ENCODE results near the gene EPS8L1. TPM values are rescaled to one million over a fixed set of nuclear protein-coding genes. Genes with fewer than 3 reads are reported as not detected.
A peak's percentile ranks its signal among the peaks of the same experiment; 100 is the strongest.
"Not testable (repeated sequence)": the region's sequence is repeated elsewhere in the genome, so short reads cannot be mapped to it uniquely, and the experiment has no call there.

Gene EPS8L1
- 1.9 TPM for total RNA-seq
- long read RNA-seq, partial matches to known transcripts, result 0 of 1 reads
- long read RNA-seq, other reads (novel, unspliced or antisense), result 1 of 1 reads

GRCh38 chr19:55075371-55075998, at the start of gene EPS8L1:
Gene EPS8L1, plus strand, starts transcription at chr19:55075869. Its CDS starts 576 bp downstream, at chr19:55076445.
- intact Hi-C loops (cut with DNase I), result no loop called here
- DNase-seq (ENCODE audit: low spot score), result no peak

GRCh38 chr19:55027140-55027471, 48.6 kb upstream of the EPS8L1 start:
- DNase-seq (ENCODE audit: low spot score); intact Hi-C loops (cut with DNase I): not testable (repeated sequence)

GRCh38 chr19:55027472-55028337, 48.0 kb upstream of the EPS8L1 start:
- intact Hi-C loops (cut with DNase I), result no loop called here
- peak; percentile 47 for DNase-seq (ENCODE audit: low spot score)

DNA sequence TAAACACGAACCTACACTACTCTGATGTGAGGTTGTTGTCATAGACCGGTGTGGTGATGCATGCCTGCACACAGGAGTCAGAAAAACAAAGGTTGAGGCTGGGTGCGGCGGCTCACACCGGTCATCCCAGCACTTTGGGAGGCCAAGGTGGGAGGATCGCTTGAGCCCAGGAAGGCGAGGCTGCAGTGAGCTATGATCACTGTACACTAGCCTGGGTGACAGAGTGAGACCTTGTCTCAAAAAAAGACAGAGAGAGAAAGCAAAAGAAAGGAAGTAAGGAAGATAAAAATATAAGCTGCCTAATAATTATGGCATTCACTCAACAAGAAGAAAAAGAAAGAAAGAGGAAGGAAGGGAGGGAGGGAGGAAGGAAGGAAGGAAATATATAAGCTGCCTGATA, 46.9 kb upstream of the EPS8L1 start:
- no peak for DNase-seq (ENCODE audit: low spot score)
- intact Hi-C loops (cut with DNase I), result no loop called here

- peak; percentile 27 for DNase-seq (ENCODE audit: low spot score)
These were observed 44.5 kb upstream of the EPS8L1 start for GRCh38 chr19:55031178-55031577.

GRCh38 chr19:55032170-55032800, 43.4 kb upstream of the EPS8L1 start:
- intact Hi-C loops (cut with DNase I), result no loop called here
- DNase-seq (ENCODE audit: low spot score), result peak; percentile 47

More at GRCh38 chr19:55031178-55031577, 44.5 kb upstream of the EPS8L1 start:
- intact Hi-C loops (cut with DNase I), result no loop called here

DNA sequence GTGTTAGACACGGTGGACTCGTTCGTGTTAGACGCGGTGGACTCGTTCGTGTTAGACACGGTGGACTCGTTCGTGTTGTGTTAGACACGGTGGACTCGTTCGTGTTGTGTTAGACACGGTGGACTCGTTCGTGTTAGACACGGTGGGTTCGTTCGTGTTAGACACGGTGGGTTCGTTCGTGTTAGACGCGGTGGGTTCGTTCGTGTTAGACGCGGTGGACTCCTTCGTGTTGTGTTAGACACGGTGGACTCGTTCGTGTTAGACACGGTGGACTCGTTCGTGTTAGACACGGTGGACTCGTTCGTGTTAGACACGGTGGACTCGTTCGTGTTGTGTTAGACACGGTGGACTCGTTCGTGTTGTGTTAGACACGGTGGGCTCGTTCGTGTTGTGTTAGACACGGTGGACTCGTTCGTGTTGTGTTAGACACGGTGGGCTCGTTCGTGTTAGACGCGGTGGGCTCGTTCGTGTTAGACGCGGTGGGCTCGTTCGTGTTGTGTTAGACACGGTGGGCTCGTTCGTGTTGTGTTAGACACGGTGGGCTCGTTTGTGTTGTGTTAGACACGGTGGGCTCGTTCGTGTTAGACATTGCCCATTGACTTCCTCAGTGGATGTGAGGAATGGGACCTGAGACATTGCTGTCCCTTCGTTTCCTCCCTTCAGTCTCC, 42.6 kb upstream of the EPS8L1 start:
- intact Hi-C loops (cut with DNase I); DNase-seq (ENCODE audit: low spot score): not testable (repeated sequence)

DNA sequence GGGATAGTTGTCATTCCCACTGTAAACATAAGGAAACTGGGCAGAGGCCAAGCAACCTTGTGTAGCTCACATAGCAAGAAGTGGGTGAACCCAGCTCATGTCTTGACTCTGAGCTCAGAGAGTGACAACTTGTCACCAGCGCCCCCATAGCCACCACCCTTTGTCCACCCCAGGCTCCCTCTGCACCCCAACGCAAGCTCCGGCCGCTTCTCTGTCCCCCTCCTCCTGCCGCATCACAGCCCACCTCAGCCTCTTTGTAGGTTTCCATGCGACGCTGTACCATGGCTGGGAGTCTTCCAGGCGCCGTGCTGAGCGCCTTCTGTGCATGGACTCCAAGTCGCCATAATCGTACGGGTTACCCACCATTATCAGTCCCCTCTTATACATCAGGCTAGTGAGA, 40.9 kb upstream of the EPS8L1 start:
- intact Hi-C loops (cut with DNase I), result no loop called here
- no peak for DNase-seq (ENCODE audit: low spot score)

- intact Hi-C loops (cut with DNase I), result no loop called here
- DNase-seq (ENCODE audit: low spot score), result no peak
These were observed 39.6 kb upstream of the EPS8L1 start for GRCh38 chr19:55036058-55036457.

DNA sequence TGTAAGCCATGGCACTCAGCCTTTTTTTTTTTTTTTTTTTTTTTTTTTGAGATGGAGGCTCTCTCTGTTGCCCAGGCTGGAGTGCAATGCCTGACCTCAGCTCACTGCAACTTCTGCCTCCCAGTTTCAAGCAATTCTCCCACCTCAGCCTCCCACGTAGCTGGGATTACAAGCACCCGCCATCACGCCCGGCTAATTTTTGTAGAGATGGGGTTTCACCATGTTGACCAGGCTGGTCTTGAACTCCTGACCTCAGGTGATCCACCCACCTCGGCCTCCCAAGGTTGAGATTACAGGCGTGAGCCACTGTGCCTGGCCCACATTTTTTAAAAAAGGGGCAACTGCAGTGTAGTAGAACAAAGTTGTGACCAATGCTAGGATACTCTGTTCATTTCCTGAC, 38.1 kb upstream of the EPS8L1 start:
- DNase-seq (ENCODE audit: low spot score); intact Hi-C loops (cut with DNase I): not testable (repeated sequence)

DNA sequence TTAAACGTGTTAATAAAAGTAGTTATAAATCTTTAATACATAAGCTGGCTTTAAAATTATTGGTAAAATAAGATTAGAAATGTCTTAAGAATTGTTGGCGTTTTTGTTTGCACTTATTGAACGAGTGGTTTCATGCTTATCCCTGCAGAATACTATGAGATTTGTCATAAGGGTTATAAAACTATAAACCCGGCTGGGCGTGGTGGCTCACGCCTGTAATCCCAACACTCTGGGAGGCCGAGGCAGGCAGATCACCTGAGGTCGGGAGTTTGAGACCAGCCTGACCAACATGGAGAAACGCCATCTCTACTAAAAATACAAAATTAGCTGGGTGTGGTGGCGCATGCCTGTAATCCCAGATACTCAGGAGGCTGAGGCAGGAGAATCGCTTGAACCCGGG, 35.0 kb upstream of the EPS8L1 start:
- intact Hi-C loops (cut with DNase I); DNase-seq (ENCODE audit: low spot score): not testable (repeated sequence)

- intact Hi-C loops (cut with DNase I), result no loop called here
- no peak for DNase-seq (ENCODE audit: low spot score)
These were observed 34.4 kb upstream of the EPS8L1 start for GRCh38 chr19:55041244-55041626.

DNA sequence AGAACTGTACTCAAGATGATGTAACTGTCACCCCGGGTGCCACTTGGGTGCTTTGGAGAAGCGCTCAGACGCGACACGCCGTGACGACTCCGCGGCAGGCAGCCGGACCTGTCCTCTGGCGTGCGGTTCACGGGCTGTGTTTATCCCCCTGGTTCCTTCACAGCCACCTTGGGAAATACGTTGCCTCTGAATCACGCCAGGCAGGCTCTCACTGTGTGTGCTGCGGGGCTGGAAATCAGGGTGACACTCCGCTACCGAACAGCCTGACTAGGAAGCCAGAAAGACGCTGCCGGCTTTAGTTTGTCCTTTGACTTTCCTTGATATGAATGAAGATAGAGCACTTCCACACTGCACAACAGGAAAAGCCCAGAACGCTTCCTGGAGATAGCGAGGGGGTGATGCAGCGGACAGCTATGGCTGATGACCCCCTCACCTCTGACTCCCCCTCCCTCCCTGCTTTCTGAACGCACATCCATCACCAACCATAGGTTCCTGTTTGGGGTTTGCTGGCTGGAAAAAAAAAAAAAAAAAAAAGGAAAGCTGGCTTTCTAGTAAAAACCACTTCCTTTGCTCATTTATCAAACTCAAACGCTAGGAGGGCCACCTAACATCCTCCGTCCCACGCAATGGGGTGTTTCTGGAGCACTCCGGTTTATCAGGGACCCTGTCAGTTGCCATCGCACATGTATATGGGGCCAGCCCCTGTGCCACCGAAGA, 33.9 kb upstream of the EPS8L1 start:
- DNase-seq (ENCODE audit: low spot score), result no peak
- intact Hi-C loops (cut with DNase I), result no loop called here

DNA sequence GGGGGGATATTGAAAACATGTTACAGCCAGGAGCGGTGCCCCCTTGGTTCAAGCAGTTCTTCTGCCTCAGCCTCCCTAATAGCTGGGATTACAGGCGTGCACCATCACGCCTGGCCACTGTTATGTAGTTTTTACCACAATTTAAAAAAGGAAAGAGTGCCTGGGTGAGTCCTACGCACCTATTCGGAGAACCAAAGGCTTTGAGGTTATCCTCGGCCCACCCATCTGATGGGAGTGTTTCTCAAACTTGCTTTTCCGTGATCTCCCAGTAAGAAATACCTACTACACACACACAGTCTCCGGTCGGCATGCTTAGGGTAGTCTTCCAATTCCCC, 33.4 kb upstream of the EPS8L1 start:
- no peak for DNase-seq (ENCODE audit: low spot score)
- intact Hi-C loops (cut with DNase I), result no loop called here

- intact Hi-C loops (cut with DNase I), result no loop called here
These were observed 33.0 kb upstream of the EPS8L1 start for GRCh38 chr19:55042688-55043087.

DNA sequence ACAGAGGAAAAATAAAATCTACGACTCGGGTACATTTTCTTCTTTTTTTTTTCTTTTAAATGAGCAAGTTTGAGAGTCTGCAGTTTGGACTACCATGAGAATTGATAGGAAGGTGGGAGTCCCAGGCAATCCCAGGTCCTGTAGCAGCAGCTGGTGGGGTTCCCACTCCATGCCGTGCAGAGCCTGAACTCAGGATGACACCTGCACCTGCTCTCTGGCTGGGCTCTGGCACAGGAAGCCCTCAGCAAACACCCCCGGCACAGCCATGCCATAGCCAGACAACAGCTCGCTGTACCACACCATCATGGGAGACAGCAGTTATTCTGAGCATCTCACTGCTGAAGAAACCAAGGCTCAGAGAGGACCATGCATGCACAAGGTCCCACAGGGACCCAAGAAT, 31.4 kb upstream of the EPS8L1 start:
- no peak for DNase-seq (ENCODE audit: low spot score)
- intact Hi-C loops (cut with DNase I), result no loop called here

More at GRCh38 chr19:55042688-55043087, 33.0 kb upstream of the EPS8L1 start:
- DNase-seq (ENCODE audit: low spot score), result no peak

DNA sequence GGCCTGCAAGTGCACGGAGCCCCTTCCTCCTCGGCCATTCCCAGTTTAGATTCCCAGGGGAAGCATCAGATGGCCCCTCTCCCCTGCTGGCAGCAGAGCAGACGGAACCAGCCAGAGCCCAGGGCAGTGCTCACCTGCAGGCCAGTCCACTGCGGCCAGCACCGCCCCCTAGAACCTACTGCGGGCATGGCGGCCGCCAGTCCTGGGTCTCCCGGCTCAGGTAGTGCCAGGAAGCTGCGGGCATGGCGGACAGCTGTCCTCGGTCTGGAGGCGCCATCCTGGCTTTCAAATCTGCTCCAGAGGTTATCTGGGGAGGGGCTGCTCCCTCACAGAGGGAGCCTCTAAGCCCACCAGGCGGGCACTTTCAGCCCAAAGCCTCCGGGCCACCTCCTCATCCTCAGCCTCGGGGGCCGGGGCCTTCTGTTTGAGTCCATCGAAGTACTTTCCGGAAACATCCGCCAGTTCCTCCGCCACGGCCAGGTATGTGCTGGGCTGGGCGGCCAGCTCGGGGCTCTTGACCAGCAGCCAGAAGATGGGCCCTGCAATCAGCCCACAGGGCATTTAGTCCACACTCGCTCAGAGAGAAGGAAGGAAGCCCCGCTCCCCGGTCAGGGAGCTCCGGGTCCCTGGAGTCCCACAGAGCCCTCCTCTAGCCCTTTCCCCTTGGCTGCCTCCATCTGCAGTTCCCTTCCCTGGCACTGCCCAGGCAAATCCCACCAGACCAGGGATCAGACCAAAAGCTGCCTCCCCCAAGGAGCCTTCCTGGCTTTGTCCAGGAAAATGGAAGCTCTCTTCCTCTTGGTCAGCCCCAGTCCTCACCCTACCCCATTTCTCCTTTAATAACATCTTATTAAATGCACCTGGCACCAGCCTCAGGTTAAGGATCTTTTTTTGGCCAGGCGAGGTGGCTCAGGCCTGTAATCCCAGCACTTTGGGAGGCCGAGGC, 30.6 kb upstream of the EPS8L1 start:
- DNase-seq (ENCODE audit: low spot score), result no peak
- intact Hi-C loops (cut with DNase I), result no loop called here

- DNase-seq (ENCODE audit: low spot score), result no peak
- intact Hi-C loops (cut with DNase I), result no loop called here
These were observed 28.6 kb upstream of the EPS8L1 start for GRCh38 chr19:55046975-55047622.
